ENCODE results near the gene TAB3.

TAB3 gene, protein sequence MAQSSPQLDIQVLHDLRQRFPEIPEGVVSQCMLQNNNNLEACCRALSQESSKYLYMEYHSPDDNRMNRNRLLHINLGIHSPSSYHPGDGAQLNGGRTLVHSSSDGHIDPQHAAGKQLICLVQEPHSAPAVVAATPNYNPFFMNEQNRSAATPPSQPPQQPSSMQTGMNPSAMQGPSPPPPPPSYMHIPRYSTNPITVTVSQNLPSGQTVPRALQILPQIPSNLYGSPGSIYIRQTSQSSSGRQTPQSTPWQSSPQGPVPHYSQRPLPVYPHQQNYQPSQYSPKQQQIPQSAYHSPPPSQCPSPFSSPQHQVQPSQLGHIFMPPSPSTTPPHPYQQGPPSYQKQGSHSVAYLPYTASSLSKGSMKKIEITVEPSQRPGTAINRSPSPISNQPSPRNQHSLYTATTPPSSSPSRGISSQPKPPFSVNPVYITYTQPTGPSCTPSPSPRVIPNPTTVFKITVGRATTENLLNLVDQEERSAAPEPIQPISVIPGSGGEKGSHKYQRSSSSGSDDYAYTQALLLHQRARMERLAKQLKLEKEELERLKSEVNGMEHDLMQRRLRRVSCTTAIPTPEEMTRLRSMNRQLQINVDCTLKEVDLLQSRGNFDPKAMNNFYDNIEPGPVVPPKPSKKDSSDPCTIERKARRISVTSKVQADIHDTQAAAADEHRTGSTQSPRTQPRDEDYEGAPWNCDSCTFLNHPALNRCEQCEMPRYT

DNA sequence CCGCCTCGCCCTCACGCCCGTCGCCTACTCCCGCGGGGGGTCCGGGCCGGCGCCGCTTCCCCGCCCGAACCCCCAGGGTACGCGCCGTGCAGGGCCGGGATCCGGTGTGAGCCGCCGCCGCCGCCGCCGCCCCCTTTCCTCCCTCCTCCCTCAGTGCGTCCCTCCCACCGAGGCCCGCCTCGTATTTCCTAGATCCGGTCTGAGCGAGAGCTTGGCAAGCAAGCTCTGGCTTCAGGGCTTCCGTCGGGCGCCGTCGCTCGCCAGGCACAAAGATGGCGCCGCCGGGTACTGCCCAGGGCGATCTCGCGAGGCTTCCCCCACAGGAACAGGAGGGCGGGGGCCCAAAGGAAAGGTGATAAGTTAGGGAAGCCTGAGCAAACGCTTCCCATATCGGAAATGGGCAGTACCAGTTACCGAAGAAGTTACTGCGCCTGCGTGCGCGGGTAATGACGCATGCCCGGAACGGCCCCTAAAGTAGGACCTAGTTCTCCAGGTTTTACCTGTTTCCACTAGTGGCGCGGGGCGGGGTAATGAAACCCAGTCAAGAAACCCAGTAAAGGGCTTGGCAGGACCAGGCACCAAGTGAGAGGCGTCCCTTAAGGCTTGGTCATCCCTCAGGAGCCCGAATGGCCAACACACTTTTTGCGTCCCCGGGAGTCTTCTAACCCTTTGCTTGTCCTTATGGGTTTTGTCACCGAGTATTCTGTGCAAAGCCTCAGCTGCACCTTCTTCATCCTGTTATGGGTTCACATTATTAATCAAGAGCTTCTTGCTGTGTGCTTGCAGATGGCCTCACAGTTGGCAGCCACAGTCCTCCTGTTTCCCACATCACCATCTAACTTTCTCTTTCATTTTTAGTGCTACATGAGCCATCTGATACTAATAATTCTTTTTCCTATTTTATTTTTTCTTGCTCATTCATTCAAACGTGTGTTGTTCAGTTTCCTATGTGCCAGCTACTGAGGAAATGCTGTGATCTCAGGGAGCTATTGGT, at the start of gene TAB3:
Gene TAB3, minus strand, starts transcription at position 108 of the 994 bp plus-strand sequence. CDS start 29,666 bp downstream, outside the sequence.
- DNase-seq = peak; percentile 93

DNA sequence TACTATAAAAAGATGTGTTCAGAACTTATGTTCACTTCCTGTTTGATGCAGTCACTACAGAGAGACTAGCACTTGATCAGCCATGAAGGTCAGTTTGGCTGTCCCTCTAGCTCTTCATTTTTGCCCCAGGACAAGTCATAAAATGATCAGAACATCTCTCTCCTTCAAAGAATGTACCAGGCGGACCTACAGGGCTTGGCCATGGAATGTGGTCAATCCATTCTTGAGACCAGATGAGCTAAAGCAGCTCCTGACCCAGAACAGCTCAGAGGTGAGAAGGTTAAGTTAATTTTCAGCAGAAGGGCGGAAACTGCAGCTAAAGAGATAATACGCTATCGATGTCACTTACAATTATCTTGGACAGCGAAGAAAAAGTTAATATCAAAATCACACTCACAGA, 49.2 kb upstream of the TAB3 start:
- no peak for DNase-seq

DNA sequence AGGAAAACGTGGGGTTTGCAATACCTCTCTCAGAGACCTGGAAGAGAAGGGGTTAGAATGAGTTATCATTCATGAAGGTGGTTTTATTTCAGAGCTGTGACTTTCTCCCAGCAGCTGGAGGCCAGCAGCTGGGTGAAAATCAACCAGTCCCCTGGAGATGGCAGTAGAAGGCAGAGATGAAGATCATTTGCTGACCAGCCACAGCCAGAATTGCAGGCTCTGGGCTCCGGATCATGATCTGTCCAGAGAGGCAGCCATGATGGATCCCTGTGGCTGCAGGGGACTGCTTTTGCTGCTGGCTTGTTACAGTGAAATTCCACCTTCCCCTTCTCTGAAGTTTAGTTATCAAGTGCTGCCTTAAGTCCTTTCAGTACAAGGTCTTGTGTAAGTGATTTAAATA, 46.9 kb upstream of the TAB3 start:
- DNase-seq = no peak

DNA sequence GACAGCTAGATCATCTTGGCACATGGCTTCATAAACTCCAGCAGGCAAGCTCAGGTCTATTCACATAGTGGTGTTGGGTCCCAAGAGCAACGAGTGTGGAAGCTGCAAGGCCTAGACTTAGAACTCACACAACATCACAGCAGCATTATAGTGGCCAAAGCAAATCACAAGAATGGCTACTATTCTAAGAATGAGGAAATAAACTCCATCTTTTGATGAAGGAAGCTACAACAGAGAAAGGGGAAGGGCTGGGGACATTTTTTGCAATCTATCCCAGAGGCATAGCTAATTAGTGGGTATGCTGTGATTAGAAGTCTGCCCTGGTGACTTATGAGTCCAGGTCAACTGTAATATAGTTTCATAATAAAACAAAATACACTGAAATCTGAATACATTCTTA, 42.9 kb upstream of the TAB3 start:
- DNase-seq = no peak

DNA sequence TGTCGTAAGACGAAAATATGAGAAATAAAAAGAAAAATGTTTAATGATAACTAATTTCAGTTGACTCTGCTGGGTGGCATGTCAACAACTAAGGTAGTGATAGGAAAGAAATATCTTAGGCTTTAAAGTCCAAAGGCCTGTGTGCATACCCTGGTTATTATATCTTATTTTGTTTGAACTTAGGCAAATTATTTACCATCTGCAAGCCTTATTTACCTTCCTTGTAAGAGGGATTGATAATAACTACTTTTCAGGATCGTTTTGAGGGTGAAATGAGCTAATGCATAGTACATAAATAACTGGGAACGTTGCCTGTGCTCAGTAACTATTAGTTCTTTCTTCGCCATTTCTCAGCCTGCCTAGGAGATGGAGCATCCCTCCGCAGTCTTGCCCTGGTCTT, 41.6 kb upstream of the TAB3 start:
- DNase-seq = no peak

DNA sequence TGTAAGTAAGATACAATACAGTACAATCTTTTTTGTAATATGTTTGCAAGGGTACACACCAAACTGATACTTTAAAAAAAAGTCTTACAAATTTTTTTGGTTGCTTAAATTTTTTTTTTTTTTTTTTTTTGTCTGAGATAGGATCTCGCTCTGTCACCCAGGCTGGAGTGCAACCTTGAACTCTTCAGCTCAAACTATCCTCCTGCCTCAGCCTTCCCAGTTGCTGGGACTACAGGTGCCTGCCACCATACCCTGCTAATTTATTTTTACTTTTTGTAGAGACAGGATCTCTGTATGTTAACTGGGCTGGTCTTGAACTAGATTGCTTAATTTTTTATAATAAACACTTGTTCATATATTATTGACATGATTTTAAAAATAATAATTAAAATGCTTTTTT, 41.1 kb upstream of the TAB3 start:
- no peak for DNase-seq

DNA sequence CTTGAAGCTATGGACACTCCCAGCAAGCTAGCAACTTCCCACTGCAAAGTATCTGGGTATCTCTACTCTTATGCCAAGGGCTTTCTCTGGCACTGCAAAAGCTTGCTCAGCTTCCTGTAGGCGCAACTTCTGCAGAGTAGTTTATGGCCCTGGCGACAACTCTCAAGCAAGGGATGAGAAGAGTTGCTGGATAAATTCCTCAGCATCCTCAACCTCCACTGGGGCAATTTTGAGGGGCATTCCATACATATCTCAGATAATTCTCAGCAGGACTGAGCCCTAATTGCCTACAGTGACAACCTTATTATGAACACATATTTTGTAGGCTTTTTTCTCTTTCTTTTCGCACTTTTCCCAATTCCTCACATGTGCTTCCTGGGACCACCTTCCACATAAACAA, 31.2 kb upstream of the TAB3 start:
- no peak for DNase-seq

DNA sequence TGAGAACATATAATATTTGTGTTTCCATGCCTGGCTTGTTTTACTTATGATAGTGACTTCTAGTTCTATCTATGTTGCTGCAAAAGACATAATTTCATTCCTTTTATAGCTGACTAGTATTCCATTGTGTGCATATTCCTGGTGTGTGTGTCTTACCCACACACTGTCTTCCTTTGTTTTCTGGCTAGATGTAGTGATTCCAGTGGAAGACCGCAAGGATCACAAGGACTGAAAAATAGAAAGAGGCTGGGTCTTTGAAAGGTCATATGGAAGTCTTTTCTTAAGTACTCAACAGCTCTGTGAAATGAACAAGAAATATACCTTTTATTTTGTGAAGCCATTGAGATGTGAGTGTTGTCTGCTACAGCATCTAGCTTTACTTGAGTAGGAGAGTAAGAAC, 29.4 kb upstream of the TAB3 start:
- DNase-seq = no peak

DNA sequence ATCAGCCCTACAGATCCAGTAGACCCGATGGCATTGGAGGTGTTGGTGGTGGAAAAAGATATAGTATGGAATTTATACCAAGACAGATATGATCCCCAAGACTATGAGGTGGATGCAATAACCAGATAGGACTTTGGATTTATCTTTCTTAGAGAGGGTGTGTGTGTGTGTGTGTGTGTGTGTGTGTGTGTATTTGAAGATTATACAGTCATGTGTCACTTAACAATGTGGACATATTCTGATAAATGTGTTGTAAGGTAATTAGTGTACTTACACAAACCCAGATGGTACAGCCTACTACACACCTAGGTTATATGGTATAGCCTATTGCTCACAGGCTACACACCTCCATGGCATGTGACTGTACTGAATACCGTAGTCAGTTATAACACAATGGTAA, 24.4 kb upstream of the TAB3 start:
- DNase-seq = no peak

DNA sequence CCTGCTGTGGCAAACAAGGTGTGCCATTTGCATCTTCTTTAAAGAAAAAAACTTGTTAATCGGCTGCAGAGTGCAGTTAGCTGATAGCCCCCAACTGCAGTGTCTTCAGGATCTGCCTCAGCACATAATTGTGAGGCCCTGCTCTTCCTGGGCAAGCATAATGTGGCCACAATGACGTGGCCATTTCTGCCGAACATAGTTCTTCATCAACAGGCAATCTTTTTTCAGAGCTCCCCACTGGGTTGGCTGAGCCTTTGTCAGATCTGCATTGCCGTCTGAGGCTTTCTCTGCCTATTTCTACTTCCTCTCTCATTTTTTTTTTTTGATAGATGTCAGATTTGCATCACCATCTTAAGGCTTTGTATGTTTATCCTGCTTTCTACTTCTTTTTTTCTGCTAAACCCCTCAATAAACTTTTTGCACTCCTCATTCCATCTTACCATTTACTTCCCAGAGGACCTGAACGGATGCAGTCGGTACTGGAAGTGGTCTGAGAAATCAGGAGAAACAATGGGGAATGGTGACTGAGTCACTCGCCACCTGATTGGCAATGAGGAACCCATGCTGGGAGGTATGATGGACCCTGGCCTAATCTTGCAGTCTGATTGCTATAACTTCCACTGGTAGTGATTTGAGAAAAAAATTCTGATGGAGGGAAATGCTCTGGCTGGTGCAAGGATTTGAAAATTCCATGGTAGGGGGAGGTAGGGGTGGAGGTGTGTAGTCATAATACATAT, 21.2 kb upstream of the TAB3 start:
- DNase-seq = no peak

DNA sequence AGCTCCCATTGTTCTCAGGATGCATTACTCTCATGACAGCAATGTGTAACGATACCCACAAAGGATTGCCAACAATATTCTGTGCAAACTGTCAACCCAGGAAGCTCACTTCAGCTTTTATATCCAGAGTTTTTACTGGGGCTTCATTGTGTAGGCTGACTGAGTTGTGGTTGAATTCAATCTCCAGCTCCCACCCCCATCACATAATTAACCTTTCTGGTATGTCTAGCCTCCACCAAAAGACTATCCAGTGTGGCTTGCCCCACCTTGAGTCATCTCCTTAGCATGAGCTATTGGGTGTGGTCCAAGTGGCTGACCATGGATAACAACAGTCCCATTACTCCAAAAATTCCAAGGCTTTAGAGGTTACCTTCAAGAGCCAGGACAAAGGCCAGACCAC, 17.7 kb upstream of the TAB3 start:
- no peak for DNase-seq

DNA sequence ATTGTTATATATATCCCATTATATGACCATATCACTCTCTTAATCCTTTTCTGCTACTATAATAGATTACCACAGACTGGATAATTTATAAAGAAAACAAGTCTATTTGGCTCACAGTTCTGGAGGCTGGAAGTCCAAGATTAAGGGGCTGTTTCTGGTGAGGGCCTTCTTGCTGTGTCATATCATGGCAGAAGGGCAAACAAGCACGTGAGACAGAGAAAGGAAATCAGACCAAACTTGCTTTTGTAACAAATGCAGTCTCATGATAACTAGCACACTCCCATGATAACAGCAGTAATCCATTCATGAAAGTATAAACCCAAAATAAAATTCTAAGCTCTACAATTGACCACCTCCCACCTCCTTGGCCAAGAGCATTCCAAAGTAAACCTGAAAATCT, 16.3 kb upstream of the TAB3 start:
- no peak for DNase-seq

DNA sequence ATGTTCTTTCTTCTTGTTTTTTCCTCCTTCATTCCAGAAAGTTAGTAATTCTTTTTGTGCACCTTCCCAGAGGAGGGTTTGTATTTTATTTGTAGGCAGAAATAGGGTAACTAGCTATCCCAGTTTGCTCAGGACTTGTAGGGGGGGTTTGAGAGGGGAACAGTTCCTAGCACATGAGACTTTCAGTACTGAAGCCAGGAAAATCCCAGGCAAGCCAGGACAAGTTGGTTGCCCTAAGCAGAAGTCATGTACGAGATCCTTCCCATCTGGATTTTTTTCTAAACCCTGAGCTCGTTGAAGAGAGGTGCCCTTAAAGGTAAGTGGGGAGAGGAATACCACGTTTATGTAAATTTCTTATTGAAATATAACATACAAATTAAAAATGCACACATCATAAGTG, 15.6 kb upstream of the TAB3 start:
- no peak for DNase-seq

DNA sequence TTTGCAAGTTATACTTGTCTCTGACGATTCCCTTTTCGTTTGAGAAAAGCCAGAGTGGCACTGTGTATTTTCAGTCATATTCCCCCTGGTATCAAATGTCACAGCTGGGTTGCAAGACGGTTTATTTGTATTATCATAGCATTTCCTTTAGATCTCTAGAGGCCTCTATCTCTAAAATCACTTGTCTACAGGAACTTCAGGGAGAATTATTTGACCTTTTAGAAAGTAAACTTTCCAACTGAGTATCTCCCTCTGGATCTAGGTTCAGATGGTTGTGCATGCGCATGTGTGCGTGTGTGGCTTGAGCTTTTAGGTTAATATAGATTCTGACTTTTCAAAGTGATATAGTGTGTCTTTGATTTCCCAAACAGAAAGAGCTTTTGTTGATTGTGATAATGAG, 15.1 kb upstream of the TAB3 start:
- DNase-seq = no peak

DNA sequence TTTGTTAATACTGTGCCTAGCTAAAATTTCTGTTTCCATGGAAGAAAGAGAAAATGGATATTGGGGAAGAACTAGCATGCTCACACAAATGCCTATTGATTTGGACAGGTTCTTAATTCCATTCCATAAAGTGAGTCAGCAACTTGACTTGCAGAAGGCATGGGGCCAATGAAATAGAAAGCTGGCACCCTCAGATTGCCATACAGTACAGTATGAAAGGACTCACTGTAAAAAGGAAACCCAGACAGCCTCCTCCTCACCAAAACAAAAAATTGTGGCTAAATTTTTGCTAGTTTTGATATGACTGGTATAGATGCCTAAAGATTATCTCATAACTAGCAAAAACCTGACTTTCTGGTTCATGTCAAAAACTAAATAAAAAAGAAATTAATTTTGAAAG, 11.2 kb upstream of the TAB3 start:
- no peak for DNase-seq

DNA sequence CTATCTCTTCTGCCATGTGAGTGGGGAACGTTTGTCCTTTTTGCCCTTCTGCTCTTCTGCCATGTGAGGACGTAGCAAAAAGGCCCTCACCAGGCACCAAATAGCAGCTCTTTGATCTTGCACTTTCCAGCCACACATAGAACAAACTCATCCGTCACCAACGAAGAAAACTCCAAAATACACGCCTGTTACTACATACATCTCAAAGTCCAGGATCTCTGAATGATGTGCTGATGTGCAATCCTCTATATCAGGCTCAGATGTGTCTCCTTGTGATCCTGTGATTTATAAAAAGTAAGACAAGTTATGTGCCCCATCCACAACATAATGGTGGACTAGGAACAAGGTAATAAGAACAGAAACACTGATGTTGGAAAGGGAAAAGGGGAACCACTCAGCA, 9.8 kb upstream of the TAB3 start:
- no peak for DNase-seq

DNA sequence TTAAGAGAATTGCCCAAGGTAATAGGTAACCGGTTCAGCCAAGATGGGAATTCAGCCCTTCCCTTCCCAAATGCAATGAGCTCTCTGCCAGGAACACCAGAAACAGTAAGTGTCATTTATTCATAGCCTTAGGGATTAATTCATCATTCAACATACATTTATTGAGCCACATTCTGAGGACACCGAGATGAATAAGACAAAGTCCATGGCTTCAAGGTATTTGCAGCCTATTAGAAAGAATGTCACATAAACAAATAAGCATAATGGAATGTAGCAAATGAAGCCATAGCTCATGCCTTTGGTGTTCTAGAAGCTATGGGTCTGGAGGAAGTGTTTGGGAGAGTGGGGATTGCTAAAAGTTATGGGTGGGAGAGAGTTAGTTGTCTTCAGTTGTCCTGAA, 6.3 kb upstream of the TAB3 start:
- no peak for DNase-seq

DNA sequence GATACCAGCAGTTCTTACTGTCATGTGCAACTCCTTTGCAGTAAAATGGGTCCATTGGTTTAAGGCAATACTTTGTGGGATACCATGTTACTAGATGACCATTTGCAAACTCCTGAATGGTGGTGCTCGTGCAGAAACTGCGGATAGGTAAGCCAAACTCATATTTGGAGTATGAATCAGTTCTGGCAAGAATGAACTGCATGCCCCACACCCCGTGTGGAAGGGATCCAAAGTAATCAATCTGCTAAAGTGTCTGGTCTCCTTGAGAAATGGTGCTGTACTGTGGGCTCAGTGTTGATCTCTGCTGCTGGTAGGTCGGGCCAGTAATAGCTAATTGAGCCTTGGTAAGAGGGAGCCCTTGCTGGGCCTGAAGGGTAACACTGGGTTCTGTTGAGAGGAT, 4.2 kb upstream of the TAB3 start:
- no peak for DNase-seq

DNA sequence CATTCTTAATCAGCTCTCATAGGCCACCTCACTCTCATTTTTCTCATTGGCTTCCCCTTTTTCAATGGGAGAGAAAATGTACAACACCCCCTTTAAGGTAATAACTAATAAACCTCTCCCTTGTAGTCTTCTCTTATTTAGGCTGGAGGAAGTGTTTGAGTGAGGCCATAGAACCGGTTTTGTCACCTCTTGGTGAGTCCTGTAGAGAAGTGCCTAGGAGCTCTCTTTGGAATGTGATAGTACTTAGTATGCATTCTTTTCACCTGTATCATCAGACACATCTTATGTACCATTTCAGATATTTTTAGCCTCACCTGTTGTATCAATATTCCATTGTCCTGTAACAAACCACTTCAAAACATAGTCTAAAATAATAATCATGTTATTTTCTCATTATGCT, 3.5 kb upstream of the TAB3 start:
- no peak for DNase-seq

DNA sequence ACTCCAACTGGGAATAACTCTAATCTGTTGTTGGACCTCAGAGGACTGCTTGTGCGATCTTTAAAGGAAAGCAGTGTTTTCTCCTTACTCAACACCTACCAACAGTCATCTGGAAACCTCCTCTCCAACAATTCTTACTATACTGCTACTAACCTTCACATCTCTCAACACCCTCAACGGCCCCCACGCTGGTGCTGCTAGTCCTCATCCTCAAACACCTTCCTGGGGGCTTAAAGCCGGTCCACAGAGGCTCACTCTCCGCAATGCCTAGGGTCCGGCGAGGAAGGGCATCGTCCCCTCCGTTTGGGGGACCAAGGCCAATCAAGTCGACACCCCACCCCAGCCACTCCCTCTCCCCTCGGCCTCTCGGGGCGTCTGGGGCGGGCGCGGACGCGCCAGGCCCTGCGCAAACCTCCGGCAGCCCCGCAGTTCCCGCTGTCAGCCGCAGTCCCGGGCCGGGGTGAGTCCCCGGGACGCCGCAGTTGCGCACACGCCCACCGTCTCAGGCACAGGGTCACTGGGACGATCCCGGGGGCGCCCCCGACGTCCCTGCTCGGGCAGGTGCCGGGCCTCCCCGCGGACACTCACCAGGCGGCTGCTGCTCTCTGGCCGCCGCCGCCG, 418 bp downstream of the TAB3 start:
- DNase-seq = no peak

DNA sequence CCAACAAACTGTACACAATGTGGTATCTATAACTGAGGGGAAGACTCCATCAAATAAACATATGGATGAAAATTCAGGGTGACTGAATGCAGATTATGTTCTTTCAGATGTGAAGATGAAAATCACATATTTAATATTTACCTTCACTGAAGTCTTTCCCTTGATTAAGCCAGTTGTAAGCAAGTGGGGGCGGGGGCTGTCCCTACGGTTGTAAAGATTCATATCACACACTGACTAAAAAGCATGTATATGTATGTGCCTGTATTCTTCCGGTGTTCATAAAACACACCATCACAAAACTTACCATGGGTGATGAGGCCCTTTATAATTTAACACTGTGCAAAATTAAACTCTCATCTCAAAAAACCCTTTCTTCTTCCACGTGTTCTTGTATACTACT, 1.3 kb downstream of the TAB3 start:
- no peak for DNase-seq

DNA sequence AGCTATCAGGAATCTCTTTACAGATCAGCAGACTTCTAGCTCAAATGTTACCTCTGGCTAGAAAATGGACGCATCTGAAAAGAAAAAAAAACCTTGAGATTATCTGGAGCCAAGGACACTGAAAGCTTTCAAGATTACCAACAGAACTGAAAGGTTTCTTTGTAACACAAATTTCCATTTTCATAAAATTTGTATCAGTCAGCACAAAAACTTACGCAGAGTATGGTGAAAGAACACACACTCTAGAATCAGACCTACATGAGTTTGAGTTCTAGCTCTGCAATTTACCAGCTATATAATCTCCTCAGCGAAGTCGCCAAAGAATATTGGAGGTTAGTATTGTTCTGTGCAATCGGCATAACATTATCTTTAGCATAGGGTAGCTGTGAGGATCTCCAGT, 1.8 kb downstream of the TAB3 start:
- no peak for DNase-seq

Data from NCI-H187 treated with DMSO at 0.1 percent for 48 hours (cell line).